22Rv1 (cell line): Measurements from ENCODE around the gene LINC01488.

Experiments used
- H3K27ac ChIP-seq: fragments of 450-650 bp; 2 replicates; pipeline ENCODE4 v1.5.1; 2017
- ZFX ChIP-seq: fragments of 450-650 bp; IDR thresholded peaks from 2 replicates; pipeline ENCODE4 v1.6.1; 2017; ENCODE audit warnings: antibody characterized with exemption, borderline replicate concordance
- TF ChIP-seq, protein P1 (sequence below): fragments of 450-650 bp; IDR thresholded peaks from 2 replicates; pipeline ENCODE4 v1.5.1; 2017; ENCODE audit warnings: mild to moderate bottlenecking

LINC01488 gene

DNA sequence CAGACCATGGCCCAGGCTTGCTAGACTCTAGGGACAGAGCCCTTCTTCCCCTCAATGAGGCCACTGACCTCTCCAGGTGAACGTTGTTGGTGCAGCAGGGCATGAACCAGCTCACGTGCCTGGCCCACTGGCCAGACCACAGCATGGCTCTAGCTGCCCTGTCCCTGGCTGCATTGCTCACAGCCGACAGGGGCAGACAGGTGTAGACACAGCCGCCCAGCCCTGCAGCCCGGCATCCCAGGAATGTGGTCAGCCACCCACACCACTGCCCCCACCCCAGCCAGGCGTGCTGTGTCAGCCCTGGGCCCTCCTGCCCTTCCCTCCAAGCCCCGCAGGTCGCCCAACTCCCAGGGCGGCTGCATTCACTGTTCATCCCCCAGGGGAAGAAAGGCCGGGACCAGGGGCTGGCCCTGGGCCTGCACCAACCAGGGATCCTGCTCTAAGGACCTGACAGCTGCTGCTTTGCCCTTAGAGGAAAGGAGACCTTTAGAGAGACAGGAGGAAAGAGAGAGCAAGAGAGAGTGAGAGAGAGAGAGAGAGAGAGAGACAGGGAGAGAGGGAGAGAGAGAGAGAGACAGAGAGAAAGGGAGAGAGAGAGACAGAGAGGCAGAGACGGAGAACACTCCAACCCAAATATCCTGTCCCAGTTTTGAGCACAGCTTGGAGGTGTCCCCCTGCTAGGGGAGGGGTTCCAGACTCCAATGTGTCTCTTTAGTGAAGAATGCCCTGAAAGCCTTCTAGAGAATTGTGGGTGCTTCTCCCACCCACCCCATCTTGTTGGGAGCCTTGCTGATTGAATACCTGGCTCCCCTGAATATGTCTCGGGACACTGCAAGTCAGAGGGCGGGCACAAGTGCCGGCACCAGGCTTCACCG lies 44.2 kb upstream of the LINC01488 start:
- TF ChIP-seq, protein P1, sequence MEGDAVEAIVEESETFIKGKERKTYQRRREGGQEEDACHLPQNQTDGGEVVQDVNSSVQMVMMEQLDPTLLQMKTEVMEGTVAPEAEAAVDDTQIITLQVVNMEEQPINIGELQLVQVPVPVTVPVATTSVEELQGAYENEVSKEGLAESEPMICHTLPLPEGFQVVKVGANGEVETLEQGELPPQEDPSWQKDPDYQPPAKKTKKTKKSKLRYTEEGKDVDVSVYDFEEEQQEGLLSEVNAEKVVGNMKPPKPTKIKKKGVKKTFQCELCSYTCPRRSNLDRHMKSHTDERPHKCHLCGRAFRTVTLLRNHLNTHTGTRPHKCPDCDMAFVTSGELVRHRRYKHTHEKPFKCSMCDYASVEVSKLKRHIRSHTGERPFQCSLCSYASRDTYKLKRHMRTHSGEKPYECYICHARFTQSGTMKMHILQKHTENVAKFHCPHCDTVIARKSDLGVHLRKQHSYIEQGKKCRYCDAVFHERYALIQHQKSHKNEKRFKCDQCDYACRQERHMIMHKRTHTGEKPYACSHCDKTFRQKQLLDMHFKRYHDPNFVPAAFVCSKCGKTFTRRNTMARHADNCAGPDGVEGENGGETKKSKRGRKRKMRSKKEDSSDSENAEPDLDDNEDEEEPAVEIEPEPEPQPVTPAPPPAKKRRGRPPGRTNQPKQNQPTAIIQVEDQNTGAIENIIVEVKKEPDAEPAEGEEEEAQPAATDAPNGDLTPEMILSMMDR = no peak
- no peak for TF ChIP-seq ZFX
- no peak overlapping the region for H3K27ac ChIP-seq

DNA sequence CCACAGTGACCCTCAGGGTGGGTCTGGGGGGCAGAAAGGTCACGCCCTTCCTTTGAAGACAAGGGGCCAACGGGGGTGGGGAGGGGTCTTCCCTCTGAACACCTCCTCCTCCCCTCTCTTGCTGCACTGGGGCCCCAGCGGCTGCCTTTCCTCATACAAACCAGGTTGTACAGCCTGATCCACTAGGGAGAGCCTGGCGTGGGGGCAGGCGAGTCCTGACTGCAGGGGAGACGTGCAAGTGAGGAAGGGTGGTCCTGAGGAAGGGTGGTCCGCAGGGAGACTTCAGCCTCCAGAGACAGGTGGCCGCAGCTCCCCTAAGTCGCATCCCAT lies 43.6 kb upstream of the LINC01488 start:
- H3K27ac ChIP-seq = no peak overlapping the region
- TF ChIP-seq, protein P1 = no peak
- TF ChIP-seq ZFX = no peak

DNA sequence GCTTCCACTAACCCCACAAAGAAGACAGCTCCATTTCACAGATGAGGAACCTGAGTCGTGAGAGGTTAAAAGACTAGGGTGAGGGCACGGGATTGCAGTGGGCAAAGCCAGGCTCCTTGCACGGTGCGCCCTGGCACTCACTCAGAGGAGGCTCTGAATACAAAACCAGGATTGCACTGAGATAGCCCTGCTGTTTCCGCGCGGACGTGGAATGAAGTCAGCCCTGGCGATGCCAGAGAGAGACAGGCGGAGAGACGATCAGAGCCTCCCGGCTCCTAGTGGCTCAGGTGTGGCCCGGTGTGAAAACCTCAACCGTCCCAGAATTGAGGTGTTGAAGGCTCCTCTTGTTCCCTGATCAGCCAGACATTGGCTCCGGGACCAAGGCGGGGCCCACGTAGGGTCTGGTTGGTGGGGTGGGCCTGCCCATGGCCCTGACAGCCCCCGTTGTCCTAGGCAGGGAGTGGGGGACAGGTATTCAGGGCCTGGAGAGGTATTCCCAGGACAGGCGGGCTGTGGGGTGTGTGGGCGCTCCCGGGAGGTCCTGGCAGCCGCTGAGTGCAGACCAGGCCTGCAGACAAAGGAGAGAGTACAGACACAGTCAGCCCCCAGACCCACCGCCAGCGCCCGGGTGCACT lies 43.1 kb upstream of the LINC01488 start:
- TF ChIP-seq ZFX = no peak
- TF ChIP-seq, protein P1 = no peak
- H3K27ac ChIP-seq = no peak overlapping the region

DNA sequence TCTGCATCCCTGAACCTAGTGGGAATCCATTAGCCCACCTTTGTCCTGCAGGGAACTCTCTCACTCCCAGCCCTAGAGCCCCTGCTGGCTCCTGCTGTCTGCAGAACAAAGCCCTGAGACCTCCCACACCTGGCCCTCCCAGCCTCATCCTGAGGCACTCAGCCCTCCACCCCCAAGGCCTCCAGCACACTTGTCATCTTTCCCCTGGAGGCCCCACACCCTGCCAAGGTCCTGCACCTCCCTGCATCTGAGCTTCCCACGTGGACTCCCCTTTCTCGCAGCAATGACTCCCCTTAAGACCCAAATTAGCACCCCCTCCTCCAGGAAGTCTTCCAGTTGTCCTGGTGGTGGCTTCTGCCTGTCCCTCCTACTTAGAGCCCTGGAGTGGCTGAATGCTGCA lies 42.3 kb upstream of the LINC01488 start:
- no peak overlapping the region for H3K27ac ChIP-seq
- TF ChIP-seq, protein P1 = no peak
- no peak for TF ChIP-seq ZFX

DNA sequence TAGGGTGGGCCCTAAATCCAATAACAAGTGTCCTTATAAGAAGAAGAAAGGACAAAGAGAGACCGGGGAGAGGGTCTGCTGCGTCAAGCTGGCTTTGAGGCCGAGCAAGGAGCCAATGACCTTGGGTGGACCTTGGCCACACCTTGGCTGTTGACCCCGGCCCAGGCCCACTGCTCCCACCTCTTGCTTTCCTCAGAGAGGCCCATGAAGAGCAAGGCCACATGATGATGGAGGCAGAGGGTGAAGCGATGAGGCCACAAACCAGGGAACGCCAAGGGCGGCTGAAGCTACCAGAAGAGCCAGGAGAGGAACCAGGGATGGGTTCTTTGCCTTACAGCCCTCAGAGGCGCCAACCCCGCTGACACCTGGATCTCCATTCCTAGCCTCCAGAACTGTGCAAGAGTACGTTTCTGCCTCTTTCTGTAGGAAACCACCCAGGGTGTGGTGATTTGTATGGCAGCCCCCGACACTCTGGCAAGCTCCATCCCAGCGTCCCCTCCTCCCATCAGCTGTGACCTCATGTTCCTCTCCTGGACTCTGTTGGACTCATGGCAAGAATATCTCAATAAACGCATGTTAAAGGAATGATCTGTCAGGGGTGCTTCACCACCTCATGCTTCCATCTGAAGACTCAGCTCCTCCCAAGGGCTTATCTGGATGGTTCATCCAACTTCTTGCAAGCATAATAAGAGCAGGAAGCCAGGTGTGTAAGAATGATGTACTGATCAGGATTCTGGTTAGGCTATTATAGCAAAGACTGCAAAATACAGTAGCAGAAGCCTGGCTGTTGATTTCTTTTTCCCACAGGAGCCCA lies 41.6 kb upstream of the LINC01488 start:
- no peak overlapping the region for H3K27ac ChIP-seq
- TF ChIP-seq, protein P1 = no peak
- TF ChIP-seq ZFX = no peak

DNA sequence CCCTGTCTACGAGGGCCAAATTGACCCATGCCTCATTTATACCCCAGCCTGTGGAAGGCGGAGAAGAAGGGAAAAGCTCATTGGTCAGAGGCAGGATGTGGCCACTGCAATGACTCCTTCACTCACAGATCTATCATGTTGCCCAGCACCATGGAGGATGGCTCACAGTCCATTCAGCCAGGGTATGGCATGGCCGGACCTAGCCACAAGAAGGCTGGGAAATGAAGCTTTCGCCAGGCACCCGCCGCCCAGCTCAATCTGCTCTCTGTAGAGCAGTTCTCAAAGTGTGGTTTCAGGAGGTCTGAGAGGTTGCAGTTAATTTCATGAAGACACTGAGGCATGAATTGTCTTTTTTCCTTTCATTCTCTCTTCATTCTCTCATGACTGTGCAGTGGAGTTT lies 40.6 kb upstream of the LINC01488 start:
- no peak overlapping the region for H3K27ac ChIP-seq
- TF ChIP-seq ZFX = no peak
- TF ChIP-seq, protein P1 = no peak
